Inflammatory macrophage (primary cell): ENCODE data around the gene SMIM26.
"Not testable (repeated sequence)": the region's sequence is repeated elsewhere in the genome, so short reads cannot be mapped to it uniquely, and the experiment has no call there.

Experiments used
- DNase-seq, 2 donors: peaks; one replicate each; pipeline ENCODE4 v3.0.0-alpha.2; 2020 to 2022
- total RNA-seq, 18 experiments: gene quantifications; one replicate each; lab custom pipeline; 2026; ENCODE audit warnings: mixed read lengths in 6 of 18, inconsistent platforms in 2 of 18; lab: John Stamatoyannopoulos, UW

The SMIM26 gene
- 3.5 to 20.4 (median 10.3) reads per million in 18 experiments for total RNA-seq

GRCh38 chr20:18566892-18567738, at the start of gene SMIM26:
SMIM26 (plus strand) TSS chr20:18567432; CDS start chr20:18567479, 47 bp downstream.
- peak; percentile 90 to 94 for DNase-seq

GRCh38 chr20:18522066-18522465, 45.2 kb upstream of the SMIM26 start:
- not testable (repeated sequence) for DNase-seq

GRCh38 chr20:18523066-18523465, 44.2 kb upstream of the SMIM26 start:
- no peak for DNase-seq

GRCh38 chr20:18524646-18525045, 42.6 kb upstream of the SMIM26 start:
- peak; percentile 21 to 31 for DNase-seq

GRCh38 chr20:18526761-18527160, 40.5 kb upstream of the SMIM26 start:
- DNase-seq = not testable (repeated sequence)

- DNase-seq = no peak
These were observed 39.9 kb upstream of the SMIM26 start for GRCh38 chr20:18527339-18527738.

- DNase-seq = no peak
These were observed 39.4 kb upstream of the SMIM26 start for GRCh38 chr20:18527836-18528235.

- DNase-seq = peak; percentile 36 to 65
These were observed 38.2 kb upstream of the SMIM26 start for GRCh38 chr20:18529041-18529440.

GRCh38 chr20:18532626-18533025, 34.6 kb upstream of the SMIM26 start:
- no peak for DNase-seq

- no peak for DNase-seq
These were observed 33.7 kb upstream of the SMIM26 start for GRCh38 chr20:18533491-18533890.

- no peak for DNase-seq
These were observed 33.1 kb upstream of the SMIM26 start for GRCh38 chr20:18533978-18534644.

- no peak for DNase-seq
These were observed 29.6 kb upstream of the SMIM26 start for GRCh38 chr20:18537651-18538050.

GRCh38 chr20:18541741-18542140, 25.5 kb upstream of the SMIM26 start:
- no peak for DNase-seq

GRCh38 chr20:18543216-18543615, 24.0 kb upstream of the SMIM26 start:
- DNase-seq = no peak

- no peak for DNase-seq
These were observed 23.3 kb upstream of the SMIM26 start for GRCh38 chr20:18543932-18544331.

GRCh38 chr20:18545566-18545965, 21.7 kb upstream of the SMIM26 start:
- DNase-seq = no peak

- no peak for DNase-seq
These were observed 18.8 kb upstream of the SMIM26 start for GRCh38 chr20:18548465-18548864.

- DNase-seq = no peak
These were observed 13.5 kb upstream of the SMIM26 start for GRCh38 chr20:18553746-18554145.

GRCh38 chr20:18567739-18568091, 483 bp downstream of the SMIM26 start:
- no peak for DNase-seq

- DNase-seq = no peak
These were observed 3.8 kb downstream of the SMIM26 start for GRCh38 chr20:18571009-18571408.

- DNase-seq = peak; percentile 46 to 66
These were observed 4.3 kb downstream of the SMIM26 start for GRCh38 chr20:18571578-18571977.

- no peak for DNase-seq
These were observed 10.7 kb downstream of the SMIM26 start for GRCh38 chr20:18577942-18578341.

- DNase-seq = no peak
These were observed 11.3 kb downstream of the SMIM26 start for GRCh38 chr20:18578581-18578980.

GRCh38 chr20:18580012-18580411, 12.8 kb downstream of the SMIM26 start:
- no peak for DNase-seq
